ENCODE data around the gene IRF9.

- TF ChIP-seq POLR2A (IDR thresholded peaks at IDR 0.05), result no peak
- TF ChIP-seq CTCF (IDR thresholded peaks at IDR 0.05), result no peak
- no peak for TF ChIP-seq POLR2AphosphoS5 (IDR thresholded peaks at IDR 0.05)
- no peak for TF ChIP-seq EP300 (IDR thresholded peaks at IDR 0.05)
Measured at GRCh38 chr14:24204163-24205146, 43.4 kb downstream of the IRF9 start.
